MCF 10A (cell line): Measurements from ENCODE around the gene COPS9. TPM values are rescaled to one million over a fixed set of nuclear protein-coding genes. Genes with fewer than 3 reads are reported as not detected.

Experiments
- Bru-seq: library from RNA; stranded (reverse); fragments of 400-500 nt; gene quantifications from one replicate; lab custom pipeline; 2021; lab: Mats Ljungman, UMichigan
- BruChase-seq, 2 experiments: library from RNA; stranded (reverse); fragments of 400-500 nt; gene quantifications; one replicate each; lab custom pipeline; 2021; lab: Mats Ljungman, UMichigan
- BruUV-seq: library from RNA; stranded (reverse); fragments of 400-500 nt; replicated peaks from 2 replicates; lab custom pipeline; 2021; lab: Mats Ljungman, UMichigan
- CTCF ChIA-PET: fragments of 300-600 bp; sonication (Branson Sonifier 250); formaldehyde crosslinking; extraction: SDS; loops from one replicate; lab custom pipeline; 2021; ENCODE audit warnings: antibody characterized with exemption, inconsistent platforms; lab: Yijun Ruan, JAX
- POLR2A ChIA-PET: fragments of 300-600, 350-650 bp; sonication (Branson Sonifier 250); formaldehyde crosslinking; extraction: SDS; loops from one replicate; lab custom pipeline; 2020; ENCODE audit warnings: antibody characterized with exemption, inconsistent platforms; lab: Yijun Ruan, JAX
- DNase-seq: peaks from one replicate; pipeline ENCODE4 v3.0.0-alpha.2; 2018; ENCODE audit not compliant: unreplicated experiment
- H3K27ac Mint-ChIP-seq: one replicate; pipeline ENCODE4 v1.8.0; 2022; ENCODE audit warnings: mild to moderate bottlenecking, low read depth, mixed read lengths; ENCODE audit not compliant: unreplicated experiment
- H3K27me3 Mint-ChIP-seq: one replicate; pipeline ENCODE4 v1.8.0; 2022; ENCODE audit warnings: mixed read lengths; ENCODE audit not compliant: insufficient read depth, unreplicated experiment
- H3K36me3 Mint-ChIP-seq: one replicate; pipeline ENCODE4 v1.8.0; 2022; ENCODE audit warnings: mild to moderate bottlenecking, moderate library complexity, mixed read lengths; ENCODE audit not compliant: insufficient read depth, unreplicated experiment
- H3K4me1 Mint-ChIP-seq: one replicate; pipeline ENCODE4 v1.8.0; 2022; ENCODE audit warnings: mixed read lengths; ENCODE audit not compliant: insufficient read depth, unreplicated experiment
- H3K4me3 Mint-ChIP-seq: one replicate; pipeline ENCODE4 v1.8.0; 2022; ENCODE audit warnings: mild to moderate bottlenecking, moderate library complexity, mixed read lengths; ENCODE audit not compliant: unreplicated experiment
- H3K9me3 Mint-ChIP-seq: one replicate; pipeline ENCODE4 v1.8.0; 2022; ENCODE audit warnings: mixed read lengths; ENCODE audit not compliant: unreplicated experiment
- CTCF ChIP-seq: fragments of 200-600 bp; IDR thresholded peaks from one replicate; pipeline ENCODE4 v1.8.0; 2022; ENCODE audit warnings: antibody characterized with exemption, mild to moderate bottlenecking; ENCODE audit not compliant: unreplicated experiment
- intact Hi-C: fragments of 100-400 bp; cut with micrococcal nuclease; formaldehyde crosslinking; loops from 2 replicates; pipeline ENCODE4 v1.14.1; 2022
- long read RNA-seq: library from polyadenylated mRNA; stranded (forward); transcript quantifications from one replicate; pipeline ENCODE4 v2.0.0, GENCODE V29; 2022
- total RNA-seq: library from RNA; stranded (reverse); gene quantifications from 2 replicates; pipeline ENCODE4 v1.2.3, GENCODE V29; 2022

The COPS9 gene
- total RNA-seq: 146 and 197 TPM in 2 replicates
- percentile 67 among the genes with signal in this experiment for Bru-seq, nascent RNA
- BruChase-seq, experiment 1, labeled RNA remaining after a 6-hour chase: percentile 58 among the genes with signal in this experiment
- percentile 56 among the genes with signal in this experiment for BruChase-seq, experiment 2, labeled RNA remaining after a 2-hour chase
- long read RNA-seq, transcript COPS9-205 (3 exons, 418 nt): major isoform, 104 of 104 reads
- long read RNA-seq, partial matches to known transcripts: 0 of 104 reads
- long read RNA-seq, other reads (novel, unspliced or antisense): 0 of 104 reads

- BruUV-seq: no TSS peak
- no peak for TF ChIP-seq CTCF
- H3K27ac Mint-ChIP-seq: peak within 1 kb of the TSS; percentile 93
- intact Hi-C loops: no loop called here
- H3K4me3 Mint-ChIP-seq: peak within 1 kb of the TSS; percentile 91
- POLR2A ChIA-PET: interaction anchor here (0.7 to 1.0 kb wide), 3 partner anchors 34 to 85 kb away, joined by 3 read pairs; no protein-coding TSS in a partner anchor
- CTCF ChIA-PET: interaction anchor here (0.8 to 1.0 kb wide), 2 partner anchors 8 to 13 kb away, joined by 3 to 4 read pairs; no protein-coding TSS in a partner anchor
- H3K36me3 Mint-ChIP-seq: peaks cover 28% of the 10 kb centered on the region
- H3K4me1 Mint-ChIP-seq: peaks cover 17% of the 10 kb centered on the region
- H3K27me3 Mint-ChIP-seq: peaks cover under 1% of the 10 kb centered on the region
- H3K9me3 Mint-ChIP-seq: no peaks in the 10 kb centered on the region
- DNase-seq: peak; percentile 84
Measured at GRCh38 chr2:240136013-240136670, at the start of gene COPS9. Gene COPS9, minus strand, starts transcription at chr2:240136305. Its CDS starts 21 bp downstream, at chr2:240136284.

- intact Hi-C loops: no loop called here
- BruUV-seq: no TSS peak
- Mint-ChIP-seq H3K9me3 (peaks cover 6% of the 10 kb centered on the region), H3K4me1 (peaks cover 7% of the 10 kb centered on the region), H3K27me3 (peaks cover 65% of the 10 kb centered on the region), H3K4me3 (no peak overlapping the region), H3K36me3 (peaks cover 6% of the 10 kb centered on the region), H3K27ac (no peak overlapping the region)
- ChIA-PET CTCF (interaction anchor here (0.6 to 1.0 kb wide), 2 partner anchors 254 to 868 kb away, joined by 3 to 7 read pairs; no protein-coding TSS in a partner anchor), POLR2A (no interaction called here)
- no peak for TF ChIP-seq CTCF
- DNase-seq: no peak
Measured at GRCh38 chr2:240184656-240185055, 48.6 kb upstream of the COPS9 start.

- ChIA-PET POLR2A (no interaction called here), CTCF (interaction anchor here (0.6 to 1.0 kb wide), 2 partner anchors 255 to 869 kb away, joined by 3 to 7 read pairs; no protein-coding TSS in a partner anchor)
- BruUV-seq: no TSS peak
- Mint-ChIP-seq H3K27me3 (peaks cover 63% of the 10 kb centered on the region), H3K4me1 (peaks cover 7% of the 10 kb centered on the region), H3K27ac (no peak overlapping the region), H3K4me3 (no peak overlapping the region), H3K9me3 (peaks cover 6% of the 10 kb centered on the region), H3K36me3 (peaks cover 6% of the 10 kb centered on the region)
- intact Hi-C loops: no loop called here
- no peak for DNase-seq
- no peak for TF ChIP-seq CTCF
Measured at GRCh38 chr2:240183875-240184590, 47.9 kb upstream of the COPS9 start.
